Measurements from ENCODE around the gene RIMS3. TPM values are rescaled to one million over a fixed set of nuclear protein-coding genes. Genes with fewer than 3 reads are reported as not detected.

RIMS3 gene
- total and polyA plus RNA-seq, 8 donors, result 1.3 to 5.0 (median 1.8) TPM

GRCh38 chr1:40641601-40642242, 23.8 kb downstream of the RIMS3 start:
- intact Hi-C loops (cut with DNase I), result no loop called here
- no peaks in the 10 kb centered on the region for H3K27me3 ChIP-seq
- ATAC-seq (no peak), DNase-seq (no peak)
- no peak overlapping the region for H3K27ac ChIP-seq
- no peaks in the 10 kb centered on the region for H3K9me3 ChIP-seq
- no peak overlapping the region for H3K4me3 ChIP-seq
- H3K36me3 ChIP-seq, result no peaks in the 10 kb centered on the region
- no peak for TF ChIP-seq CTCF (IDR thresholded peaks at IDR 0.05)
- no peaks in the 10 kb centered on the region for H3K4me1 ChIP-seq

DNA sequence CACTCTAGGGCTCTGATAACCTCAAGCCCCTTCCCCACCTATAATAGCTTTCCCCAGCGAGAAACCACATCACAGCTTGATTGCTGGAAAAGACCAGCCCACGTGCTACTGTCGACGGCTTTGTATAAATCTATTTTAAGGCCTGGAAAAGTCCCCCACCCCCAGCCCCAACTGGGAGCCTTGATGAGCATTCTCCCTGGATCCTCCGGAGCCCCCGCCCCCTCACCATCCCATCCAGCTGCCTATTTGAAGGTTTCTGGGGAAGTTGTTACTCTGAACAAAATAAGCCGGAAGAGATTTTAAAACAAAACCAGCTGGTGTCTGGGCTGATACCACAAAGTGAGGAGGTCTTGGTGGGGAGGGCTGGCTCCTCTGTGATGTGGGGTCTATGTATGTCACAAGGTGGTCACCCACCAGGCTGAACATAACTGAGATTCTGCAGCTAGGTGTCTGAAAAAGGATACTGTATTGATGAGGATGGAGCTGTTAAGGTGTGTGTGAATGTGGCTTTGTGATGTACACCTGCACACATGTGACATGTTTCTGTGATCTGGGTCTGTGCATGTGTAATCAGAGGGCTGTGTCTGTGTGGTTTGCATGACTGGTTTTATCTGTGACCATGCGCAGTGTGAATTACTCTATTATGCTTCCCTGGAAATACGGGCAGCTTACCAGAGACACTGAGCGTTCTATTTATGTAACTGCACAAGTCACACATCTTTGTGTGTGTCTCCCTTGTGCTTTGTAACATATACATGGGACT, 25.0 kb downstream of the RIMS3 start:
- DNase-seq, result no peak
- Histone ChIP-seq H3K9me3 (no peaks in the 10 kb centered on the region), H3K27me3 (no peaks in the 10 kb centered on the region), H3K27ac (no peak overlapping the region), H3K4me1 (no peaks in the 10 kb centered on the region), H3K36me3 (no peaks in the 10 kb centered on the region), H3K4me3 (no peak overlapping the region)
- intact Hi-C loops (cut with DNase I), result no loop called here
- no peak for ATAC-seq
- no peak for TF ChIP-seq CTCF (IDR thresholded peaks at IDR 0.05)

DNA sequence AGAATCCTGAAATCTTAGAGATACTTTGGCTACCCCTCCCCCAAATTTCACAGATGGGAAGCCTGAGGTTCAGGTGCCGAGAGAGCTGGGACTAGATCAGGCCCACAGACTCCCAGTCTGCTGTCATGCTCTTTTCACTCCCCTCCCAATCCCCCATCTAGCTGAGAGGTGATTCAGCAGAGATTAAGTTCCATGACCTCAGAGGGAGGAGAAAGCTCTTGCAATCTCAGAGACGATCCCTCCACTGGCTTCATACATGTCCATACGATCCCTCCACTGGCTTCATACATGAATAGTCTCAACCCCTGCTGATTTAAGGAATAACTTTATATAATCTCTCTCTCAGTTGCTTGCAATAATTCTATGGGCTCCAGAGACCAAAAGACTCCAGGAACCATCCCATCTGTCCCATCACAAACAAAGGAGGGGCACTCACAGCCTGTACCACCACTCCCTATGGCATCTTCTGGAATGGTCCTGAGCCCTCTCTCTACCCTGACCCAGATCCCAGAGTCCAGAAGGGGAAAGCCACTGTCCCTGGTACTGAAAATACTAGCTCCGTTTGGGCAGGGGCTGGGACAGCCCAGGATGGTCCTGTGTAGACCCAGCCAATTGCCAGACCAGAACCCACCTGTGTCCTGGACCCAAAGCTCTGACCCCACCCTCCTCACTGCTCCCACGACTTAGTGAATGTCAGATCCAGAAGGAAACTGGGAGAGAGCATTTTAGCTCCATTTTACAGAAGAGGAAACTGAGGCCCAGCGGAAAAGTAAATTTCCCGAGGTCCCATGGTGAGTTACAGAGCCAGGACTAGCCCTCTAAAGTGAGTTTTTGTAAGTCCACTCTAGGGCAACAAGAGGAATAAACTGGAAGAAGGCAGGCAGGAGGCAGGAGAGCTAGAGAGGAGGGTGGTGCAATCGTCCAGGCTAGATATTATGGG, 27.1 kb downstream of the RIMS3 start:
- no peaks in the 10 kb centered on the region for H3K9me3 ChIP-seq
- no peaks in the 10 kb centered on the region for H3K27me3 ChIP-seq
- TF ChIP-seq CTCF (IDR thresholded peaks at IDR 0.05), result no peak
- DNase-seq (no peak), ATAC-seq (no peak)
- H3K4me1 ChIP-seq, result no peaks in the 10 kb centered on the region
- no peaks in the 10 kb centered on the region for H3K36me3 ChIP-seq
- intact Hi-C loops (cut with DNase I), result no loop called here
- H3K27ac ChIP-seq, result no peak overlapping the region
- H3K4me3 ChIP-seq, result no peak overlapping the region

DNA sequence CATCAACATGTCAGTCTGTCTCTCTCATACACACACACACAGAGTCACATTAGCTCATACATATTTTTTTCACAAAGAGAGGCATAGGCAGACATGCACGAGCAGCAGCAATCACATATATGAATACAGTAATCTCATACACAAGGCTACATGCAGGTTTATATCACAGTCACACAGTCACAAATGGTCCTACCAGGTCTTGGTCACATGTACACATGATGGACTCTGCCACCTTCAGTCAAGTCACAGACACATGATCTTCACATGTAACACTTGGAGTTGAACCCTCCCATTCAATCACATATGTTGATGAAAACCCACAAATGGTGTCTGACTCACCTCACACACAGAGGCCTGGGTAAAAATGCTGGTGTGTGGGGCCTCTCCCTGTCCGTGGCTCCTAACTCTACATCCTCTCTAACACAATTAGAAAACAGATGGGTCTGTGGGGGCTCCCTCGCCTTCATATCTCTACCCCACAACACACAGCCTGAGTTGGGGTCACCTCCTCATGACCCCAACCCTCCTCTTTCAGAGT, 27.9 kb downstream of the RIMS3 start:
- Histone ChIP-seq H3K4me3 (no peak overlapping the region), H3K27me3 (no peaks in the 10 kb centered on the region), H3K4me1 (no peaks in the 10 kb centered on the region), H3K36me3 (no peaks in the 10 kb centered on the region), H3K9me3 (no peaks in the 10 kb centered on the region), H3K27ac (no peak overlapping the region)
- TF ChIP-seq CTCF (IDR thresholded peaks at IDR 0.05), result no peak
- DNase-seq (no peak), ATAC-seq (no peak)
- intact Hi-C loops (cut with DNase I), result no loop called here
